WTC11 (cell line): ENCODE measurements around the gene TNFAIP8L3. TPM values are rescaled to one million over a fixed set of nuclear protein-coding genes. Genes with fewer than 3 reads are reported as not detected.

Experiments used
- ATAC-seq: fragments of 200-7000 bp; cut with Tn5 transposase; 2 replicates; pipeline ENCODE4 v1.10.0; 2021; ENCODE audit warnings: mild to moderate bottlenecking, moderate library complexity
- CTCF ChIA-PET: fragments of 300-600 bp; sonication (Branson Sonifier 250); formaldehyde crosslinking; loops from one replicate; lab custom pipeline; 2021; ENCODE audit warnings: antibody characterized with exemption; lab: Charles Lee
- POLR2A ChIA-PET: fragments of 350-600 bp; sonication (Branson Sonifier 250); formaldehyde crosslinking; loops from one replicate; lab custom pipeline; 2021; ENCODE audit warnings: antibody characterized with exemption; lab: Charles Lee
- DNase-seq: peaks from one replicate; pipeline ENCODE4 v3.0.0; 2021; ENCODE audit warnings: low spot score
- H3K27ac Mint-ChIP-seq: 2 replicates; pipeline ENCODE4 v1.8.0; 2021; ENCODE audit warnings: mixed read lengths
- H3K27me3 Mint-ChIP-seq: 2 replicates; pipeline ENCODE4 v1.8.0; 2021; ENCODE audit warnings: low read depth, mild to moderate bottlenecking, moderate library complexity, mixed read lengths
- H3K36me3 Mint-ChIP-seq: 2 replicates; pipeline ENCODE4 v1.8.0; 2021; ENCODE audit warnings: mixed read lengths
- H3K4me1 Mint-ChIP-seq: 2 replicates; pipeline ENCODE4 v1.8.0; 2022; ENCODE audit warnings: mixed read lengths
- H3K4me3 Mint-ChIP-seq: 2 replicates; pipeline ENCODE4 v1.8.0; 2021; ENCODE audit warnings: mild to moderate bottlenecking, moderate library complexity, mixed read lengths
- H3K9me3 Mint-ChIP-seq: 2 replicates; pipeline ENCODE4 v1.8.0; 2021; ENCODE audit warnings: mixed read lengths
- CTCF ChIP-seq: fragments of 200-600 bp; IDR thresholded peaks from 2 replicates; pipeline ENCODE4 v1.8.0; 2022; ENCODE audit warnings: antibody characterized with exemption
- ETV6 ChIP-seq: sonication (generic); formaldehyde crosslinking; IDR thresholded peaks from 2 replicates; pipeline ENCODE4 v1.8.1; 2022; ENCODE audit warnings: mild to moderate bottlenecking, missing genetic modification reagents
- JAZF1 ChIP-seq: fragments of 250-450 bp; sonication (Bioruptor Pico); IDR thresholded peaks from 2 replicates; pipeline ENCODE4 v1.9.0; 2021; ENCODE audit warnings: moderate library complexity, mild to moderate bottlenecking, inconsistent platforms
- MYBL2 ChIP-seq: sonication (generic); formaldehyde crosslinking; IDR thresholded peaks from 2 replicates; pipeline ENCODE4 v1.8.1; 2023; ENCODE audit warnings: mild to moderate bottlenecking, moderate library complexity, missing genetic modification reagents
- PREB ChIP-seq: sonication (generic); formaldehyde crosslinking; IDR thresholded peaks from 2 replicates; pipeline ENCODE4 v1.8.1; 2022; ENCODE audit warnings: mild to moderate bottlenecking, missing genetic modification reagents, moderate library complexity, borderline replicate concordance
- RELA ChIP-seq: sonication (generic); formaldehyde crosslinking; IDR thresholded peaks from 2 replicates; pipeline ENCODE4 v1.8.1; 2022; ENCODE audit warnings: missing genetic modification reagents, mild to moderate bottlenecking, borderline replicate concordance
- SMAD4 ChIP-seq: sonication (generic); formaldehyde crosslinking; IDR thresholded peaks from 2 replicates; pipeline ENCODE4 v1.8.0; 2022; ENCODE audit warnings: mild to moderate bottlenecking, missing genetic modification reagents
- SP1 ChIP-seq: sonication (generic); formaldehyde crosslinking; conservative IDR thresholded peaks from 2 replicates; pipeline ENCODE4 v1.8.1; 2022; ENCODE audit warnings: missing genetic modification reagents
- TP53 ChIP-seq: sonication (generic); formaldehyde crosslinking; IDR thresholded peaks from 2 replicates; pipeline ENCODE4 v1.8.1; 2023; ENCODE audit warnings: mild to moderate bottlenecking, missing genetic modification reagents
- ZNF219 ChIP-seq: sonication (generic); formaldehyde crosslinking; IDR thresholded peaks from 2 replicates; pipeline ENCODE4 v1.8.0; 2023; ENCODE audit warnings: missing genetic modification reagents, mild to moderate bottlenecking, borderline replicate concordance
- ZNF317 ChIP-seq: sonication (generic); formaldehyde crosslinking; IDR thresholded peaks from 2 replicates; pipeline ENCODE4 v1.8.1; 2023; ENCODE audit warnings: low read depth, mild to moderate bottlenecking, moderate library complexity, missing genetic modification reagents, borderline replicate concordance
- ZNF671 ChIP-seq: fragments of 250-450 bp; sonication (Bioruptor Pico); IDR thresholded peaks from 2 replicates; pipeline ENCODE4 v1.8.0; 2021; ENCODE audit warnings: mild to moderate bottlenecking
- total RNA-seq: library from RNA; stranded (reverse); gene quantifications from 3 replicates; pipeline ENCODE4 v1.2.3, GENCODE V29; 2021
- TF ChIP-seq, protein P1 (sequence below): sonication (generic); formaldehyde crosslinking; IDR thresholded peaks from 2 replicates; pipeline ENCODE4 v1.8.0; 2023; ENCODE audit warnings: mild to moderate bottlenecking, missing genetic modification reagents
- TF ChIP-seq, protein P2 (sequence below): sonication (generic); formaldehyde crosslinking; IDR thresholded peaks from 2 replicates; pipeline ENCODE4 v1.8.0; 2022; ENCODE audit warnings: missing genetic modification reagents
- TF ChIP-seq, protein P3 (sequence below): sonication (generic); formaldehyde crosslinking; IDR thresholded peaks from 2 replicates; pipeline ENCODE4 v1.8.0; 2022; ENCODE audit warnings: mild to moderate bottlenecking, missing genetic modification reagents
- TF ChIP-seq, protein P4 (sequence below): sonication (generic); formaldehyde crosslinking; IDR thresholded peaks from 2 replicates; pipeline ENCODE4 v1.8.1; 2023; ENCODE audit warnings: mild to moderate bottlenecking, missing genetic modification reagents
- TF ChIP-seq, protein P5 (sequence below): sonication (generic); formaldehyde crosslinking; IDR thresholded peaks from 2 replicates; pipeline ENCODE4 v1.8.0; 2022; ENCODE audit warnings: mild to moderate bottlenecking, missing genetic modification reagents

TNFAIP8L3 gene
- total RNA-seq, 1 experiment from 2014 or later, result 0.39 TPM

DNA sequence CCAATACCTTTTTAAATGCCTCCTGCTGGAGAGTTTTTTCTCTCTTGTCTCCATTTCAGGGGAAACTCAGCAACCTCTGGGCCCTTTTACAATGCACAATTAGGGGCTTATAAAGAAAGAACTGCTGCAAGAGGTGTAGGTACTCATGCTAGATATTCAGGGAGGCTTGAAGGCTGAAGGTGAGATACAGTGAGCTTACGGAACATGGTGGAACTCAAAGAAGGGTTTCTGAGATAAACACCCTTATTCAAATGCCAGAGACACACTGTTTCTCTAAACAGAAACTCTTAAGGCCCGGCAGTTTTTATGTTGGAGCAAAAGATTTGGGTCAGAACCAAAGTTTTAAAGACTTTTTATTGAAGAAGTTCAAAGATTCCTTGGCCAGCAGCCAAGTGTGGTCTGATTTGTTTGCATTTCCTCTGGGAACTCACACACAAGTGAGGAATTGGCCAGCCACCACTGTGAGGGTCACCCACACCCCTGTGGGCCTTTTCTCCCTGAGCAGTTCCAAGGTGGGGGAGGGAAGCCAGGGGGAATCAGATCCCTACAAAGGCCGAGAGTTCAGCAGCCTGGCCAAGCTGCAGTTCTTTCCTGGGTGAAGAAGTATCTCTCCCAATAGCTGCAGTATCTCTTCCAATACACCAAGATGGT, 47.8 kb downstream of the TNFAIP8L3 start (continued):
- no peak for TF ChIP-seq ZNF317 (CRISPR knock-in tag)
- no peak for TF ChIP-seq SMAD4 (CRISPR knock-in tag)
- no peak for TF ChIP-seq ETV6
- TF ChIP-seq, all 79 proteins: peak for 0

DNA sequence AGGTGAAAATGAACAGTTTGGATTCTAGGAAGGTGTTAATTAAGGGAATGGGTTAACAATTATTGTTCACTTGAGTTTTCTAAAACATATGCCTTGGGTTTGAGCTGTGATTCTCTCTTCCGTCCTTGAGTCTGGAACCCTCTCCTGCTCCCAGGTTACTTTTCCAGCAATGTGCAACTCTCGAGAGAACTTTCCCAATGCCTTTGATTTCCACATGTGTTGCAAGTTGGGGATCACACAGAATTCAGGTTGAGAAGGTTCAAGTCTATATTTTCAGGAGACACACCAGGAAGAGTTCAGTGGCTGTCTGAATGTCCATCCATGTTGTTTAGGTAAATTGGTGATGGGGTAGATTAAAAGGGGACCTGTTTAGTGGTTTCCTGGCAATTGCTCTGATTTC, 48.7 kb downstream of the TNFAIP8L3 start:
- no peak for ATAC-seq
- no peak overlapping the region for H3K27ac Mint-ChIP-seq
- no peaks in the 10 kb centered on the region for H3K27me3 Mint-ChIP-seq
- POLR2A ChIA-PET, result no interaction called here
- peaks cover 53% of the 10 kb centered on the region for H3K4me1 Mint-ChIP-seq
- H3K9me3 Mint-ChIP-seq, result no peaks in the 10 kb centered on the region
- no peak for DNase-seq
- no peak overlapping the region for H3K4me3 Mint-ChIP-seq
- TF ChIP-seq JAZF1 (CRISPR knock-in tag) (no peak), MYBL2 (CRISPR knock-in tag) (no peak), ZNF219 (no peak)
- TF ChIP-seq, protein P1, sequence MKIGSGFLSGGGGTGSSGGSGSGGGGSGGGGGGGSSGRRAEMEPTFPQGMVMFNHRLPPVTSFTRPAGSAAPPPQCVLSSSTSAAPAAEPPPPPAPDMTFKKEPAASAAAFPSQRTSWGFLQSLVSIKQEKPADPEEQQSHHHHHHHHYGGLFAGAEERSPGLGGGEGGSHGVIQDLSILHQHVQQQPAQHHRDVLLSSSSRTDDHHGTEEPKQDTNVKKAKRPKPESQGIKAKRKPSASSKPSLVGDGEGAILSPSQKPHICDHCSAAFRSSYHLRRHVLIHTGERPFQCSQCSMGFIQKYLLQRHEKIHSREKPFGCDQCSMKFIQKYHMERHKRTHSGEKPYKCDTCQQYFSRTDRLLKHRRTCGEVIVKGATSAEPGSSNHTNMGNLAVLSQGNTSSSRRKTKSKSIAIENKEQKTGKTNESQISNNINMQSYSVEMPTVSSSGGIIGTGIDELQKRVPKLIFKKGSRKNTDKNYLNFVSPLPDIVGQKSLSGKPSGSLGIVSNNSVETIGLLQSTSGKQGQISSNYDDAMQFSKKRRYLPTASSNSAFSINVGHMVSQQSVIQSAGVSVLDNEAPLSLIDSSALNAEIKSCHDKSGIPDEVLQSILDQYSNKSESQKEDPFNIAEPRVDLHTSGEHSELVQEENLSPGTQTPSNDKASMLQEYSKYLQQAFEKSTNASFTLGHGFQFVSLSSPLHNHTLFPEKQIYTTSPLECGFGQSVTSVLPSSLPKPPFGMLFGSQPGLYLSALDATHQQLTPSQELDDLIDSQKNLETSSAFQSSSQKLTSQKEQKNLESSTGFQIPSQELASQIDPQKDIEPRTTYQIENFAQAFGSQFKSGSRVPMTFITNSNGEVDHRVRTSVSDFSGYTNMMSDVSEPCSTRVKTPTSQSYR (CRISPR knock-in tag), result no peak
- CTCF ChIA-PET, result no interaction called here
- no peaks in the 10 kb centered on the region for H3K36me3 Mint-ChIP-seq

- H3K36me3 Mint-ChIP-seq, result no peaks in the 10 kb centered on the region
- CTCF ChIA-PET, result interaction anchor here (1.0 kb wide), 1 partner anchor 89 kb away, joined by 4 read pairs; no protein-coding TSS in a partner anchor
- ATAC-seq (peak; percentile 46; the same call in 1 of the 2 replicates), DNase-seq (no peak)
- no peak overlapping the region for H3K4me3 Mint-ChIP-seq
- POLR2A ChIA-PET, result interaction anchor here (0.5 kb wide), 1 partner anchor 139 kb away, joined by 3 read pairs; no protein-coding TSS in a partner anchor
- no peaks in the 10 kb centered on the region for H3K27me3 Mint-ChIP-seq
- peak overlapping the region; percentile 55; the same call in 1 of the 2 replicates for H3K27ac Mint-ChIP-seq
- peaks cover 61% of the 10 kb centered on the region for H3K4me1 Mint-ChIP-seq
- H3K9me3 Mint-ChIP-seq, result no peaks in the 10 kb centered on the region
- TF ChIP-seq TP53 (CRISPR knock-in tag) (no peak), CTCF (no peak), SP1 (CRISPR knock-in tag) (no peak), PREB (no peak), ZNF671 (no peak), RELA (CRISPR knock-in tag) (no peak)
- TF ChIP-seq, protein P2, sequence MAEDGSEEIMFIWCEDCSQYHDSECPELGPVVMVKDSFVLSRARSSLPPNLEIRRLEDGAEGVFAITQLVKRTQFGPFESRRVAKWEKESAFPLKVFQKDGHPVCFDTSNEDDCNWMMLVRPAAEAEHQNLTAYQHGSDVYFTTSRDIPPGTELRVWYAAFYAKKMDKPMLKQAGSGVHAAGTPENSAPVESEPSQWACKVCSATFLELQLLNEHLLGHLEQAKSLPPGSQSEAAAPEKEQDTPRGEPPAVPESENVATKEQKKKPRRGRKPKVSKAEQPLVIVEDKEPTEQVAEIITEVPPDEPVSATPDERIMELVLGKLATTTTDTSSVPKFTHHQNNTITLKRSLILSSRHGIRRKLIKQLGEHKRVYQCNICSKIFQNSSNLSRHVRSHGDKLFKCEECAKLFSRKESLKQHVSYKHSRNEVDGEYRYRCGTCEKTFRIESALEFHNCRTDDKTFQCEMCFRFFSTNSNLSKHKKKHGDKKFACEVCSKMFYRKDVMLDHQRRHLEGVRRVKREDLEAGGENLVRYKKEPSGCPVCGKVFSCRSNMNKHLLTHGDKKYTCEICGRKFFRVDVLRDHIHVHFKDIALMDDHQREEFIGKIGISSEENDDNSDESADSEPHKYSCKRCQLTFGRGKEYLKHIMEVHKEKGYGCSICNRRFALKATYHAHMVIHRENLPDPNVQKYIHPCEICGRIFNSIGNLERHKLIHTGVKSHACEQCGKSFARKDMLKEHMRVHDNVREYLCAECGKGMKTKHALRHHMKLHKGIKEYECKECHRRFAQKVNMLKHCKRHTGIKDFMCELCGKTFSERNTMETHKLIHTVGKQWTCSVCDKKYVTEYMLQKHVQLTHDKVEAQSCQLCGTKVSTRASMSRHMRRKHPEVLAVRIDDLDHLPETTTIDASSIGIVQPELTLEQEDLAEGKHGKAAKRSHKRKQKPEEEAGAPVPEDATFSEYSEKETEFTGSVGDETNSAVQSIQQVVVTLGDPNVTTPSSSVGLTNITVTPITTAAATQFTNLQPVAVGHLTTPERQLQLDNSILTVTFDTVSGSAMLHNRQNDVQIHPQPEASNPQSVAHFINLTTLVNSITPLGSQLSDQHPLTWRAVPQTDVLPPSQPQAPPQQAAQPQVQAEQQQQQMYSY, result no peak
- TF ChIP-seq, protein P3, sequence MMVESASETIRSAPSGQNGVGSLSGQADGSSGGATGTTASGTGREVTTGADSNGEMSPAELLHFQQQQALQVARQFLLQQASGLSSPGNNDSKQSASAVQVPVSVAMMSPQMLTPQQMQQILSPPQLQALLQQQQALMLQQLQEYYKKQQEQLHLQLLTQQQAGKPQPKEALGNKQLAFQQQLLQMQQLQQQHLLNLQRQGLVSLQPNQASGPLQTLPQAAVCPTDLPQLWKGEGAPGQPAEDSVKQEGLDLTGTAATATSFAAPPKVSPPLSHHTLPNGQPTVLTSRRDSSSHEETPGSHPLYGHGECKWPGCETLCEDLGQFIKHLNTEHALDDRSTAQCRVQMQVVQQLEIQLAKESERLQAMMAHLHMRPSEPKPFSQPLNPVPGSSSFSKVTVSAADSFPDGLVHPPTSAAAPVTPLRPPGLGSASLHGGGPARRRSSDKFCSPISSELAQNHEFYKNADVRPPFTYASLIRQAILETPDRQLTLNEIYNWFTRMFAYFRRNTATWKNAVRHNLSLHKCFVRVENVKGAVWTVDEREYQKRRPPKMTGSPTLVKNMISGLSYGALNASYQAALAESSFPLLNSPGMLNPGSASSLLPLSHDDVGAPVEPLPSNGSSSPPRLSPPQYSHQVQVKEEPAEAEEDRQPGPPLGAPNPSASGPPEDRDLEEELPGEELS (CRISPR knock-in tag), result no peak
- TF ChIP-seq, protein P4, sequence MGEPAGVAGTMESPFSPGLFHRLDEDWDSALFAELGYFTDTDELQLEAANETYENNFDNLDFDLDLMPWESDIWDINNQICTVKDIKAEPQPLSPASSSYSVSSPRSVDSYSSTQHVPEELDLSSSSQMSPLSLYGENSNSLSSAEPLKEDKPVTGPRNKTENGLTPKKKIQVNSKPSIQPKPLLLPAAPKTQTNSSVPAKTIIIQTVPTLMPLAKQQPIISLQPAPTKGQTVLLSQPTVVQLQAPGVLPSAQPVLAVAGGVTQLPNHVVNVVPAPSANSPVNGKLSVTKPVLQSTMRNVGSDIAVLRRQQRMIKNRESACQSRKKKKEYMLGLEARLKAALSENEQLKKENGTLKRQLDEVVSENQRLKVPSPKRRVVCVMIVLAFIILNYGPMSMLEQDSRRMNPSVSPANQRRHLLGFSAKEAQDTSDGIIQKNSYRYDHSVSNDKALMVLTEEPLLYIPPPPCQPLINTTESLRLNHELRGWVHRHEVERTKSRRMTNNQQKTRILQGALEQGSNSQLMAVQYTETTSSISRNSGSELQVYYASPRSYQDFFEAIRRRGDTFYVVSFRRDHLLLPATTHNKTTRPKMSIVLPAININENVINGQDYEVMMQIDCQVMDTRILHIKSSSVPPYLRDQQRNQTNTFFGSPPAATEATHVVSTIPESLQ (CRISPR knock-in tag), result no peak
- TF ChIP-seq, protein P5, sequence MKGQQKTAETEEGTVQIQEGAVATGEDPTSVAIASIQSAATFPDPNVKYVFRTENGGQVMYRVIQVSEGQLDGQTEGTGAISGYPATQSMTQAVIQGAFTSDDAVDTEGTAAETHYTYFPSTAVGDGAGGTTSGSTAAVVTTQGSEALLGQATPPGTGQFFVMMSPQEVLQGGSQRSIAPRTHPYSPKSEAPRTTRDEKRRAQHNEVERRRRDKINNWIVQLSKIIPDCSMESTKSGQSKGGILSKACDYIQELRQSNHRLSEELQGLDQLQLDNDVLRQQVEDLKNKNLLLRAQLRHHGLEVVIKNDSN, result no peak
These were observed 50.5 kb downstream of the TNFAIP8L3 start for GRCh38 chr15:51044037-51044727.
